Measurements from ENCODE around the gene NPHP4. TPM values are rescaled to one million over a fixed set of nuclear protein-coding genes. Genes with fewer than 3 reads are reported as not detected.

NPHP4 gene
- total RNA-seq, 1 experiment from 2014 or later: 3.9 TPM

- Histone ChIP-seq H3K27me3 (ENCODE audit: low read length) (no peaks in the 10 kb centered on the region), H4K20me1 (ENCODE audit: insufficient read depth, low read depth, low read length) (no peaks in the 10 kb centered on the region), H3K36me3 (ENCODE audit: insufficient read depth, low read length) (no peaks in the 10 kb centered on the region), H3K79me2 (ENCODE audit: low read length) (no peaks in the 10 kb centered on the region), H3K9me3 (ENCODE audit: low read length) (no peaks in the 10 kb centered on the region), H3K9me2 (replicated peaks; ENCODE audit: insufficient read depth, low read length) (no peaks in the 10 kb centered on the region), H2AFZ (ENCODE audit: low read length) (no peak overlapping the region), H3K4me2 (ENCODE audit: low read depth, low read length, poor library complexity, severe bottlenecking) (no peak overlapping the region), H3K4me3 (ENCODE audit: low read length) (no peak overlapping the region), H3K27ac (ENCODE audit: low read length) (no peak overlapping the region), H3K4me1 (ENCODE audit: low read length) (no peaks in the 10 kb centered on the region), H3K9ac (ENCODE audit: low read length) (no peak overlapping the region)
- DNase-seq: no peak
These were observed 148.6 kb downstream of the NPHP4 start for GRCh38 chr1:5843521-5844096.

- DNase-seq: no peak
- Histone ChIP-seq H3K79me2 (ENCODE audit: low read length) (no peaks in the 10 kb centered on the region), H3K9me3 (ENCODE audit: low read length) (no peaks in the 10 kb centered on the region), H3K4me3 (ENCODE audit: low read length) (no peak overlapping the region), H2AFZ (ENCODE audit: low read length) (no peak overlapping the region), H4K20me1 (ENCODE audit: insufficient read depth, low read depth, low read length) (no peaks in the 10 kb centered on the region), H3K4me1 (ENCODE audit: low read length) (no peaks in the 10 kb centered on the region), H3K9ac (ENCODE audit: low read length) (no peak overlapping the region), H3K27ac (ENCODE audit: low read length) (no peak overlapping the region), H3K4me2 (ENCODE audit: low read depth, low read length, poor library complexity, severe bottlenecking) (no peak overlapping the region), H3K36me3 (ENCODE audit: insufficient read depth, low read length) (no peaks in the 10 kb centered on the region), H3K9me2 (replicated peaks; ENCODE audit: insufficient read depth, low read length) (no peaks in the 10 kb centered on the region), H3K27me3 (ENCODE audit: low read length) (no peaks in the 10 kb centered on the region)
These were observed 149.5 kb downstream of the NPHP4 start for GRCh38 chr1:5842679-5843078.

GRCh38 chr1:5840551-5841001 is 151.6 kb downstream of the NPHP4 start:
- no peaks in the 10 kb centered on the region for H3K36me3 ChIP-seq (ENCODE audit: insufficient read depth, low read length)
- no peaks in the 10 kb centered on the region for H3K9me3 ChIP-seq (ENCODE audit: low read length)
- no peak overlapping the region for H2AFZ ChIP-seq (ENCODE audit: low read length)
- no peaks in the 10 kb centered on the region for H3K4me1 ChIP-seq (ENCODE audit: low read length)
- DNase-seq: no peak
- H3K4me3 ChIP-seq (ENCODE audit: low read length): no peak overlapping the region
- H3K79me2 ChIP-seq (ENCODE audit: low read length): no peaks in the 10 kb centered on the region
- no peaks in the 10 kb centered on the region for H4K20me1 ChIP-seq (ENCODE audit: insufficient read depth, low read depth, low read length)
- H3K4me2 ChIP-seq (ENCODE audit: low read depth, low read length, poor library complexity, severe bottlenecking): no peak overlapping the region
- H3K9me2 ChIP-seq (replicated peaks; ENCODE audit: insufficient read depth, low read length): no peaks in the 10 kb centered on the region
- H3K27me3 ChIP-seq (ENCODE audit: low read length): no peaks in the 10 kb centered on the region
- H3K9ac ChIP-seq (ENCODE audit: low read length): no peak overlapping the region
- H3K27ac ChIP-seq (ENCODE audit: low read length): no peak overlapping the region

- no peak for DNase-seq
- Histone ChIP-seq H3K4me2 (ENCODE audit: low read depth, low read length, poor library complexity, severe bottlenecking) (no peak overlapping the region), H3K36me3 (ENCODE audit: insufficient read depth, low read length) (no peaks in the 10 kb centered on the region), H3K27me3 (ENCODE audit: low read length) (no peaks in the 10 kb centered on the region), H3K79me2 (ENCODE audit: low read length) (no peaks in the 10 kb centered on the region), H3K9ac (ENCODE audit: low read length) (no peak overlapping the region), H3K9me2 (replicated peaks; ENCODE audit: insufficient read depth, low read length) (no peaks in the 10 kb centered on the region), H4K20me1 (ENCODE audit: insufficient read depth, low read depth, low read length) (no peaks in the 10 kb centered on the region), H2AFZ (ENCODE audit: low read length) (no peak overlapping the region), H3K9me3 (ENCODE audit: low read length) (no peaks in the 10 kb centered on the region), H3K4me3 (ENCODE audit: low read length) (no peak overlapping the region), H3K4me1 (ENCODE audit: low read length) (no peaks in the 10 kb centered on the region), H3K27ac (ENCODE audit: low read length) (no peak overlapping the region)
These were observed 152.2 kb downstream of the NPHP4 start for GRCh38 chr1:5839881-5840550.

GRCh38 chr1:5839161-5839880 is 152.9 kb downstream of the NPHP4 start:
- Histone ChIP-seq H3K9ac (ENCODE audit: low read length) (no peak overlapping the region), H2AFZ (ENCODE audit: low read length) (no peak overlapping the region), H3K36me3 (ENCODE audit: insufficient read depth, low read length) (no peaks in the 10 kb centered on the region), H3K27me3 (ENCODE audit: low read length) (no peaks in the 10 kb centered on the region), H3K9me3 (ENCODE audit: low read length) (no peaks in the 10 kb centered on the region), H3K27ac (ENCODE audit: low read length) (no peak overlapping the region), H3K4me2 (ENCODE audit: low read depth, low read length, poor library complexity, severe bottlenecking) (no peak overlapping the region), H3K4me3 (ENCODE audit: low read length) (no peak overlapping the region), H4K20me1 (ENCODE audit: insufficient read depth, low read depth, low read length) (no peaks in the 10 kb centered on the region), H3K9me2 (replicated peaks; ENCODE audit: insufficient read depth, low read length) (no peaks in the 10 kb centered on the region), H3K4me1 (ENCODE audit: low read length) (no peaks in the 10 kb centered on the region), H3K79me2 (ENCODE audit: low read length) (no peaks in the 10 kb centered on the region)
- no peak for DNase-seq

- H3K4me3 ChIP-seq (ENCODE audit: low read length): no peak overlapping the region
- no peaks in the 10 kb centered on the region for H3K9me3 ChIP-seq (ENCODE audit: low read length)
- H3K4me1 ChIP-seq (ENCODE audit: low read length): no peaks in the 10 kb centered on the region
- H3K4me2 ChIP-seq (ENCODE audit: low read depth, low read length, poor library complexity, severe bottlenecking): no peak overlapping the region
- no peak overlapping the region for H2AFZ ChIP-seq (ENCODE audit: low read length)
- no peaks in the 10 kb centered on the region for H3K79me2 ChIP-seq (ENCODE audit: low read length)
- H3K9ac ChIP-seq (ENCODE audit: low read length): no peak overlapping the region
- H3K27ac ChIP-seq (ENCODE audit: low read length): no peak overlapping the region
- DNase-seq: no peak
- no peaks in the 10 kb centered on the region for H3K27me3 ChIP-seq (ENCODE audit: low read length)
- H3K36me3 ChIP-seq (ENCODE audit: insufficient read depth, low read length): no peaks in the 10 kb centered on the region
- no peaks in the 10 kb centered on the region for H3K9me2 ChIP-seq (replicated peaks; ENCODE audit: insufficient read depth, low read length)
- no peaks in the 10 kb centered on the region for H4K20me1 ChIP-seq (ENCODE audit: insufficient read depth, low read depth, low read length)
These were observed 154.1 kb downstream of the NPHP4 start for GRCh38 chr1:5837976-5838653.

GRCh38 chr1:5836776-5837440 is 155.3 kb downstream of the NPHP4 start:
- Histone ChIP-seq H3K79me2 (ENCODE audit: low read length) (no peaks in the 10 kb centered on the region), H3K9ac (ENCODE audit: low read length) (no peak overlapping the region), H2AFZ (ENCODE audit: low read length) (no peak overlapping the region), H3K4me2 (ENCODE audit: low read depth, low read length, poor library complexity, severe bottlenecking) (no peak overlapping the region), H3K9me2 (replicated peaks; ENCODE audit: insufficient read depth, low read length) (no peaks in the 10 kb centered on the region), H3K9me3 (ENCODE audit: low read length) (no peaks in the 10 kb centered on the region), H3K36me3 (ENCODE audit: insufficient read depth, low read length) (no peaks in the 10 kb centered on the region), H3K27ac (ENCODE audit: low read length) (no peak overlapping the region), H3K4me1 (ENCODE audit: low read length) (no peaks in the 10 kb centered on the region), H4K20me1 (ENCODE audit: insufficient read depth, low read depth, low read length) (no peaks in the 10 kb centered on the region), H3K27me3 (ENCODE audit: low read length) (no peaks in the 10 kb centered on the region), H3K4me3 (ENCODE audit: low read length) (no peak overlapping the region)
- DNase-seq: no peak

GRCh38 chr1:5835179-5835562 is 157.1 kb downstream of the NPHP4 start:
- H3K9ac ChIP-seq (ENCODE audit: low read length): no peak overlapping the region
- H3K4me1 ChIP-seq (ENCODE audit: low read length): no peaks in the 10 kb centered on the region
- H3K4me3 ChIP-seq (ENCODE audit: low read length): no peak overlapping the region
- no peaks in the 10 kb centered on the region for H3K9me2 ChIP-seq (replicated peaks; ENCODE audit: insufficient read depth, low read length)
- no peaks in the 10 kb centered on the region for H4K20me1 ChIP-seq (ENCODE audit: insufficient read depth, low read depth, low read length)
- H3K4me2 ChIP-seq (ENCODE audit: low read depth, low read length, poor library complexity, severe bottlenecking): no peak overlapping the region
- no peaks in the 10 kb centered on the region for H3K27me3 ChIP-seq (ENCODE audit: low read length)
- H3K79me2 ChIP-seq (ENCODE audit: low read length): no peaks in the 10 kb centered on the region
- DNase-seq: no peak
- H3K9me3 ChIP-seq (ENCODE audit: low read length): no peaks in the 10 kb centered on the region
- H3K36me3 ChIP-seq (ENCODE audit: insufficient read depth, low read length): no peaks in the 10 kb centered on the region
- no peak overlapping the region for H2AFZ ChIP-seq (ENCODE audit: low read length)
- H3K27ac ChIP-seq (ENCODE audit: low read length): no peak overlapping the region

Measured in Karpas-422 (cell line).